CD4-positive, alpha-beta T cell treated with Interleukin-15 for 1 hour (primary cell): Measurements from ENCODE around the gene DNAJC30.
A peak's percentile ranks its signal among the peaks of the same experiment; 100 is the strongest.

Experiments used
- DNase-seq: peaks from one replicate; pipeline ENCODE4 v3.0.0-alpha.2; 2020

The DNAJC30 gene

DNA sequence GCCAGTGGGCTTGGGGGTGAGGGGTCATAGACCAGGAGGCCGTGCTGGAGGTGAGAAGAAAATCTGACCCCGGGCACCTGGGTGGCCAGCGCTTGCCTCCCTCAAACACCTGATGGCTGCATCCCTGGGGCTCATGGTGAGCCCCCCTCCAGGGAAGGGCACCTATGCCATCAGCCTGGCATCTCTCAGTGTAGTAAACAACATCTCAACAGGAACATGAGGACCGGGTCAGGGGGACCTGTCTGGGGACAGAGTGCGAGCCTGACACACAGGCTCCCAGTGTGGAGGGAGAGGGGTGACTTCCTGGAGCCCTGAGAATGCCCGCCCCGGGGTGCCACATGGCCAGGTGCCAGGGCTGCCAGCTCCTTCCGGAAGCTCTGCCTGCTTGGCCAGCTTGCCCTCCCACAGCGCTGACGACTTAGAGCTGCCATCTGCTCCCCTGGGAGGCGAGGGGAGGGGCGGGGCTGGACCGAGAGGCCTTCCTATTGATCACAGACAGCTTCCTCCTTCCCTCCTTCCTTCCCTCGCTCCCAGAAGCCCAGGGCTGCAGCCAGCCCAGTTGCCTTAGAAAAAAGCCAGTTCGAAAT, 23.9 kb upstream of the DNAJC30 start:
- DNase-seq = peak; percentile 46

DNA sequence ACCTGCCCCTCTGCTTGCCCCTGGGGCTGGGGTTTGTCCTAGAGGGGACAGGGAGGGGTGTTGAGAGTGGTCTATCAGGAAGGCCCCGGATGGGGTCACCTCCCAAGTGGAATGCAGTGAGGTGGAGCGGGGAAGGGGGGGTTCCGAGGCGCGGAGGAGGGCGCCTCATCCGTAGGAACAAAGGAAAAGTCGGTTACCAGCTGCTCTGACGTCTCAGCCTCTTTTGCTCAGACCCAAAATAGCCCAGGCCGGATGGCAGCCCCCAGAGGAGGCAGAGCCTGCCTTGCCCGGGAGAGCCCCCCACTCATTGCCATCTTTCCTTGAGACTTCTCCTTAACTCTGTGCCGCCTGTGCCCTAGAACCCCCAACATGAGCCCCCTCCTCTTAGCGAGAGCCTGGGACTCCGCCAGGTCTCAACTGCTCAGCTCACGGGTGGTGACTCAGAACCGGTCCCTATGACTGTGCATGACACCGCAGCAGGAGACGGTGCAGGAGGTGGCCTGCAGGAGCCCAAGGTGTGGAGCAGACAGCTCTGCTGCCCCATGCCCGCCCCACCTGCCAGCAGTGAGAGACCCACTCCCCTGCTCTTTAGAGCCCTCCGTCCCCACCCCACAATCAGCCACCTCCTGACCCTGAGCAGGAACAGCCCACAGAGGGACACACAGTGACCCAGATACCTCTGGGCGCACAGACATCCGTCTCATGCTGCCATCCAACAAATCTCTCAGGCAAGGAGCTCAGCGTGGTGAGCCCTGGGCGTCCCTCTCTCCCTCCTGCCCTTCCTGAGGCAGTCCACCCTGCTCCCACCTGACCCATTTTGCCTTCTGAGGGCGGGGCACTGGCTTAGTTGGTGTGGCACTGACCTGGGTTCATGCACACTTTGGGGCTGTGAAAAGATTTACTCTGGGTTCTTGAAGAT, 23.1 kb upstream of the DNAJC30 start:
- no peak for DNase-seq

DNA sequence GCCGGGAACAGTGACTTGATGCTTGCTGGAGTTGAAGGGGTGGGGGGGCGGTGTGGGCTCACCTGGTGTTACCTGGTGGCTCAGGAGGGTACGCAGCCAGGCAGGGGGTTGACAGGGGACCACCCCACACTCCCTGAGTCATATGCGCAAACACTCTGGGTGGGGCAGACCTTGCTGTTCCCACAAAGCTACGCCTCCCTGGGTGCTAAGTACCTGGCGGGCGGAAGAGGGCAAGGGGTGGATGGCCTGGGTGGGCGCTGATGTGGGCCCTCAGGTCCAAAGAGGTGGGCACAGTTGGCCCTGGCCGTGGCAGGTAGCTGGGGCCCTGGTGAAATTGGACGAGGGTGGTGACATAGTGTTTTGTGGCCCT, 22.3 kb upstream of the DNAJC30 start:
- DNase-seq = no peak

DNA sequence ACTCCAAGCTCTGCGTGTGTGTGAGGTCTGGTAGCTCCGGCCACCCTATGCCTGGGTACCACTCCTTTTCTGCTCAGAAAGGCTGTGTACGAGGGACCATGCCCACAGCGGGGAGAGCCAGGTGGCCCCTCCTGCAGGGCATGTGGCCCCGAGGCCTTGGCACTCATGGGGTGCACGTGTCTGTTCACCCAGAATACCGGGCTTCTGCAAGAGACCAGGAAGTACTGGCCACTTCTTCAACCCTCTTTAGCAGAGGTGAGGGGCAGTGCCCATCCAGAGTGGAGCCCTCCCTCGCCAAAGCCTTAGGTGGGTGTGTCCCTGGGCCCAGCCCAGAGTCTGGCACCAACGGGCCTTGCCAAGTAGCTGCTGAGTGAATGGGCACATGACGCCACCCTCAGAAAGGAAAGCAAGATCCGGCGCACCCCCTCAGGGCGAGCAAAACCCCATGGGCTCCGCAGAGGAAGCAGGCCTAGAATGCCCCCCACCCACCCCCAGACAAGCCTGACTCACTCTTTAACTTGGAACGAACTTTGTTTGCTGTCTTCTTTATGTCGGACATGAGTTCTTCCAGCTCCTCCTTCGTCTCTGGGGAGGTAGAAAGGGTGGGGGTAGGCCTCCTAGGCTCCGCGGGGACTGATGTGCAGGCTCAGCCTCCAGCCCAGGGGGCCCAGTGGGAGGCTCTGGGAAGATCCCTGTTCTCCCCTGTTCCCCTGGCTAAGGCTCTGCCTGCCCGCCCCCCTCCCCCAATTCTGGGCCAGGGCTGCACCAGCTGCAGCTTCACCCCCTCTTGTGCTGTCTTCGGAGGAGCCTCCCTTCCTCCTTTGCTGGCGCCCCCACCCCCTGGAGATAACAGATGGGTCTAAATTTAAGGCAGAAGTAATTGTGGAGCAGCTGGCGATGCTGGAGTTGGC, 21.6 kb upstream of the DNAJC30 start:
- no peak for DNase-seq

DNA sequence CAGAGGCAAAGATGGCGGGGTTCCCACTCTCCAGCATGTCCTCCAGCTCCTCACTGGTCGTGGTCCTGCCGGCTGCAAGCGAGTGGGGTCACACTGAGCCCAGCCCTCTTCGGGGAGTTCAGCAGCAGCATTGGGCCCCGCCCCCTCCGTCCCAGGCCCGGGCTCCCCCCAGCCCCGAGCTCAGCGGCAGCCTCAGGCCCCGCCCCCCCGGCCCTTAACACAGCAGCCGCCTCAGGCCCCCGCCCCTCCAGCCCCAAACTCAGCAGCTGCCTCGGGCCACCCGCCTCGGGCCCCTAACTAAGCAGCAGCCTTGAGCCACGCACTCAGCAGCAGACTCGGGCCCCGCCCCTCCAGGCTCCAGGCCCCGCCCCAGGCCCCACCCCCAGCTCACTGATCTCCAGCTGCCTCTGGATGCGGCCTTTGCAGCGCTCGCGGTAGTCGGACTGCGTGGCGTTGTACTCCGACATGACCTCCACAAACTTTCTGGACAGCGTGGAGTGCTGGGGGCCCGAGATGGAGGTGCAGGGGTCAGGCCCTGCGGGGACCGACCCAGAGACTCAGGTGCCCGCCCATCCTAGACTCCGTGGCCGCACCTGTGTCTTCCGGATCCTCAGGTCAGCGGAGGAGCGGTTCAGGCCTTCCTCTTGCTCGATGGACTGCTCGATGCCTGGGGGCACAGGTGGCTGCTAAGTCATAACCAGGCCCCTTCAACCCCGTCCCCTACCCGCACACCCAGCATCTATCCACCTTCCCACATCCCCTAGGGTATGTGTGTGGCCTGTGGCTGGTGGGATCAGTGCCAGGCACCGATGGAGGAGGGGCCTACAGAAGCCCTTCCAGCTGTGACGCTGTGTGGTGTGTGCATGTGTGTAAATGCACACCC, 20.7 kb upstream of the DNAJC30 start:
- peak; percentile 38 for DNase-seq

DNA sequence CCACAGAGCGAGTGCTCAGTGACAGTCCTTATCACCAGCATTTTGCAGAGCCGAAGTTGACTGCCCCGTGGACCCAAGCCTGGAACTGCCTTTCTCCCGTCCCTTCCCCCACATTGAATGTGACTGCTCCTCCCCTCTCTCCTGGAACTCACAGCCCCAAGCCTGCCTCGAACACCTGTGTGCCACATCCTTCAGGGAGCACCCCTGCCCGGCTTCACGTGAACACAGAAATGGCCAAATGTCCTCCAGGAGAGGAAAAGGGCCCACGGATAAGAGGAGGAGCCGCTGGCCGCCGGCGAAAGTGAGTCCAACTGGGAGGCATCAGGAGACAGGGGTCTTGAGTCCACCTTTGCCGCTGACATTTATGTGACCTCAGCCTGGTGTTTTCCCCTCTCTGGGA, 20.0 kb upstream of the DNAJC30 start:
- DNase-seq = no peak

DNA sequence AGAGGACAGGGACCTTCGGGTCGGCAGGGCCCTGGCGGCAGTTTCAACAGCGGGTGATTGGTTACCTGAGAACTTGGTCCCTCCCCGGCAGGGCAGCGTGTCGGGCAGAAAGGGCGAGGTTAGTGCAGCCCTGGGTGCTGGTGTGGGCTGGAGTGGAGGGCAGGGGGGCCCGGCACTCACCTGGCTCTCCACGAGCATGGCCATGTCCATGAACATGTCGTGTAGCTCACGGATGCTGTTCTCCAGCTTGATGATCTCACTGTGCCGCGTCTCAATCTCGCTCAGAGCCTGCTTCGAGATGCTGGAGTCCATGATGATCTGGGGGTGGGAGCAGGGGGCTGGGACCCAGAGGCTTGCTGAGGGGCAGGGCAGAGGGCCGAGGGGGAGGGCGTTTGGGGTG, 19.4 kb upstream of the DNAJC30 start:
- DNase-seq = no peak

DNA sequence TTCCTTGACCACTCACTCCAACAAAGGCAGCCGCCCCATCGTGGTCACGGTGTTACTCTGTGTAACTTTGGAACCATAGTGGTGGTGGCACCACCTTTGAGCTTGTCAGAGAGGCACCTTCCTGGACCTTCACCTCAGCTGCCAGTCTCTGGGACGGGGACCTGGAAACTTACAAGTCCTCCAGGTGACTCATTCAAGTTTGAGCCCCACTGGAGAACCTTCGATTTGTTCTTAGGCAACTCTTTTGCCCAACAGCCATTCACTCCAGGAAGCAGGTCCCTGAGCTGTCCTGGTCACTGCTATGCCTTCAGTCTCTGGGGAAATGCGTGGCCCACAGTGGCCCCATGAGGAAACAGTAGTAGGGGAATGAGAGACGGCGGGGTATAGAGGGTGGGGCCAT, 19.0 kb upstream of the DNAJC30 start:
- no peak for DNase-seq

DNA sequence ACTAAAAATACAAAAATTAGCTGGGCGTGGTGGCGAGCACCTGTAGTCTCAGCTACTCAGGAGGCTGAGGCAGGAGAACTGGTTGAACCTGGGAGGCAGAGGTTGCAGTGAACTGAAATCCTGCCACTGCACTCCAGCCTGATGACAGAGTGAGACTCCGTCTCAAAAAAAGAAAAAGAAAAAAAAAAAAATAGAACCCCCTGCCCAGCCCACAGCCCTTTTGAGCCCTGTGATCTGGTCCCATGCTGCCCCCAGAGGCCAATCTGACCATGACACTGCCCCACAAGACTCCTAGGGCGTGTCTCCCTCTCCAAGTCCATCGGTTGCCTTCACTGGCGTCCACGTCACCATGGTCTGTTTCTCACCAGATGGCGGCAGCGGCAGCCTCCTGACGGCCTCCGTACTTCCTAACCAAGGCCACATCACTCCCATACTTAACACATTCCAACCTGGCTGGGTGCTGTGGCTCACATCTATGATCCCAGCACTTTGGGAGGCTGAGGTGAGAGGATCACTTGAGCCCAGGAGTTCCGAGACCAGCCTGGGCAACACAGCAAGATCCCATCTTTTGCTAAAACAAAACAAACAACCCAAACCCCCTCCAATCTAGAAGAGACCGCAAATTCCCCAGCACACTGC, 18.2 kb upstream of the DNAJC30 start:
- DNase-seq = peak; percentile 32

DNA sequence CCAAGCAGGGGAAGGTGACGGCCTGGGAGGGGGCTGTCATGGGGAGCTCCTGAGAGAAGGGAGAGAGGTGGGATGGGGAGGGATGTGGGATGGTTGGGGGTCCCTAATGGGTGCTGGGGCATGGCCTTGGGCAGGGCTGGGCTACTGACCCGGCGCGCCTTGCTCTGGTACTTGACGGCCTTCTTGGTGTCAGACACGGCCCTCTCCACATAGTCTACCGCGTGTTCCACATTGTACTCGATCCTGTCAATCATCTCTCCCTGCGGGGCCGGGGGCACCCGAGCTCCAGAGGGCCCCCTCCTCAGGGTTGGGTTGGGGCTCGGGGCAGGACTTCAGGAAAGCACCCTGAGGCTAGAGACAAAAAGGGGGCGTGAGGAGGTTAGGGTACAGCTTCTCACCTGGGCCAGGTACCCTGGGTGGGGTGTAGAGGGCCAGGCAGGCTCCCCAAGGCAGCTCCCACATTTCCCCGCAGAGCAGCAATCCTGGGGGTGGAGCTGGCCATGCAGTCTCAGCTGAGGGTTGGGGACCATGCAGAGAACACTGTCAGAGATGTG, 17.4 kb upstream of the DNAJC30 start:
- no peak for DNase-seq

DNA sequence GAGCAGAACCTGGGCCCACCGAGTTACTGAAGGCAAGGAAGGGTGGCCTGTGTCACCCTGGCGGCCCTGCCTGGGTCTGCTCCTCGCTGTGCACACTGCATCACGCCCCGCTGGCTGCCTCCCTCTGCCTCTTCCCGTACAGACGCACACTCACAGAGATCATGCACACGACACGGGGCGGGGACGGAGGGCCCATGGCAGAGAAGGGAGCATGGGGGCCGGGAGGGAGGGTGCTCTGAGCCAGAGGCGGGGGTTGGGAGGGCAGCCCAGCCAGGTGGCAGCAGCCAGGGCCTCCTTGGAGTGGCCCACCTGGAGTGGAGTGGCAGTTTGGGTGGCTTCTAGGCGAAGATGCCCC, 16.8 kb upstream of the DNAJC30 start:
- no peak for DNase-seq

DNA sequence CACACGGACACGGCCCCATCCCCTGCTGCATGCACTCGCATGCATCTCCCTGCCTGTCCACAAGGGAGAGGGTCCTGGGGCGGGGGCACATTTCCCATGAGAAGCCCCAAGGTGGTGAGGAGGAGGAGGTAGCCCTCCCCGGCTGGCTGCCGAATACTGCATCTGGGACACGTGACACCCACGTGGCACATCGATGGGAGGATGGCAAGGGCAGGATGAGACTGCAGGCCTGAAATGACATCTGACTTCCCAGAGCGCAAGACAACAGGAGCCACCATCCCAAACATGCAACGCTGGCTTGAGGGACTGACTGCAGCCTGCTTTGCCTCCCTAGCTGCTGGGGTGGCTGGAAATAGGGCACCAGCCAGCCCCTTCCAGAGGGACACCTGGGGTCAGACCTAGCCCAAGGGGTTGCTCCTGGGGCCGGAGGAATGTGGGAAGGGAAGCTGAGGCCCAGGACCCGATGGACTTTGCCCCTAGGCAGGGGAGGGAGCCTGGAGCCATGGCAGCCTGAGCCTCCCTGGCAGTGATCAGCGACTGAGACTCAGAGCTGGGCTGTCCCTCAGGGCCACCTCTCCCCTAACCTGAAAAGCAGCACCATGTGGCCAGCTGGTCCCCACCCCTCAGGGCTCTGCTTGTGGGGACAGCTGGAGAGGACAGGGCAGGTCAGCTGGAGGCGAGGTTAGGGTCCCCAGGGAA, 16.3 kb upstream of the DNAJC30 start:
- DNase-seq = peak; percentile 12

DNA sequence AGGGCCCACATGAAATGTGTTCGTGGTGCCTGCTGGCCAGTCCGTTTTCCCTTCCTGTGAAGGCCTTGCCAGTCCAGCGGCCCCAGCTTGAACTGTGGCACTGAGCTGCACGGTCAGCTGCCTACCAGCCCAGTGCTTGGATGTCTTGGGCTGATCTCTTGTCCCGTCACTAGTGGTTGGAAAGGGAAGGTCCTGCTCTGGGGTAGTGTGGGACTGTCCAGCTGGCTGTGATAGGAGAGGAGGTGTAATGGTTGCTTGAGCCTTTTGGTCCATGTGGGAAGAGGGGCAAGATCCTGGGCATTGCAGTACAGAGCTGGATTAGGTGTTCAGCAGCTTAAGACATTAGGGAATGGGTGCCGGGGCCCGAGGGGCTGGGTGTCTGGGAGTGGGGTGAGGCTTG, 15.2 kb upstream of the DNAJC30 start:
- peak; percentile 11 for DNase-seq

DNA sequence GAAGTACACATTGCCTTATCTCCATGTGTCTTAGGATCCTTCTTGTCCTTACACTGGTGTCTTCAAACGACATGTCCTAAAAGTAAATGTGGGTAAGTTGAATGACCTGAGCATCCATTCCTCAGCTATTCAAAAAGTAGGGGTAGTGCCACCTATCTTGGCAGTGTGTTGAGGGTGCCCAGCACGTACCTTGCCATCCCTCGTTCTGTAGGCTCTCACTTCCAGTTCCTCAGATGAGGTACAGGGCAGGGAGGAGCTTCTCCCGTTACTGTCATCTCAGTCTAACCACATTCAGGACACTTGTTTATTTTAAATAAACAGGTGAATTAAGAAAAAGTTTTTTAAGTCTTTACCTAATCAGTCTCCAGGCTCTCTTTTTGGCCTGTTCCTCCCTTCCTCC, 13.1 kb upstream of the DNAJC30 start:
- no peak for DNase-seq

DNA sequence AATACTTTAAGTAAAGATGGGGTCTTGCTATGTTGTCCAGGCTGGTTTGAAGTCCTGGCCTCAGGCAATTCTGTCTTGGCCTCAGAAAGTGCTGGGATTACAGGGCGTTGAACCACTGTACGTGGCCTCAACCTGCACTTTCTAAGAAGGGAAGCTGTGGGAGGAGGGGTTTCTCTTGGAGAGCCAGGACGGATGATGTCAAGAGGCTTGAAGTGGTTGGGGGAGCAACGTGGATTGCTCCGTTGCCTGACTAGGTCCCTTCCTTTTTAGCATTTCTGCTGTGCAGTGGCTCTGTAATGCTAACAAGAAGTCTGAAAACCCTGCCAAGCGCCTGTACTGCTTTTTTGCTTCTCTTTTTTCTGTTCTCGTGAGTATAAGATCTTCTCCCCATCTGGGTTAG, 7.4 kb upstream of the DNAJC30 start:
- no peak for DNase-seq

DNA sequence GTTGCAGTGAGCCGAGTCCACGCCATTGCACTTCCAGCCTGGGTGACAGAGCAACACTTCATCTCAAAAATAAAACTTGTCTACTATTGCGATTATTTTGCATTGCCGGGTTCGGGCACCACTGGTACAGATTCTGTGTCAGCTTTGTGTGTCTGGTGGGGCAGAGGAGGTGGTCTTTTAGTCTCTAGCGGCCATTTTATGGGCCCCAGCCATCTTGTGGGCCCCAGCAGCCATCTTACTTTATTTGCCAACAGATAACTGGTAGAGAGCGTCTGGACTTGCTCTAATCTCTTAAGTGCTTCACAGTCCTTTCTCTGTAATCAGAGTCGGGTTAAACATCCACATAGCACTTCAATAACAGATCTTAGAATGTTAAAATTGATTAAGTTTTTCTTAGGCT, 5.0 kb upstream of the DNAJC30 start:
- no peak for DNase-seq

DNA sequence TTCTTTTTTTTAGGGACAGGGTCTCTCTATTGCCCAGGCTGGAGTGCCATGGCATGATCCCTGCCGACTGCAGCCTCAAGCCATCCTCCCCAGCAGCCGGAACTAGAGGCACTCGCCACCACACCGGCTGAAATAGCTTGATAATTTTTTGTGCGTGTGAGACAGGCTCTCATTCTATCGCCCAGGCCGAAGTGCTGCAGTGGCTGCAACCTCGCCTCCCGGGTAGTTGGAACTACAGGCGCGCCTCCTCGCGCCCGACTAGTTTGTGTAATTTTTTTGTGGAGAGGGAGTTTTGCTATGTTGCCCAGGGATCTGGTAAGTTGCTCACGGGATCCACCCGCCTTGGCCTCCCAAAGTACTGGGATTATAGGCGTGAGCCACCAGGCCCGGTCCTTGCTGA, 2.1 kb upstream of the DNAJC30 start:
- DNase-seq = no peak

DNA sequence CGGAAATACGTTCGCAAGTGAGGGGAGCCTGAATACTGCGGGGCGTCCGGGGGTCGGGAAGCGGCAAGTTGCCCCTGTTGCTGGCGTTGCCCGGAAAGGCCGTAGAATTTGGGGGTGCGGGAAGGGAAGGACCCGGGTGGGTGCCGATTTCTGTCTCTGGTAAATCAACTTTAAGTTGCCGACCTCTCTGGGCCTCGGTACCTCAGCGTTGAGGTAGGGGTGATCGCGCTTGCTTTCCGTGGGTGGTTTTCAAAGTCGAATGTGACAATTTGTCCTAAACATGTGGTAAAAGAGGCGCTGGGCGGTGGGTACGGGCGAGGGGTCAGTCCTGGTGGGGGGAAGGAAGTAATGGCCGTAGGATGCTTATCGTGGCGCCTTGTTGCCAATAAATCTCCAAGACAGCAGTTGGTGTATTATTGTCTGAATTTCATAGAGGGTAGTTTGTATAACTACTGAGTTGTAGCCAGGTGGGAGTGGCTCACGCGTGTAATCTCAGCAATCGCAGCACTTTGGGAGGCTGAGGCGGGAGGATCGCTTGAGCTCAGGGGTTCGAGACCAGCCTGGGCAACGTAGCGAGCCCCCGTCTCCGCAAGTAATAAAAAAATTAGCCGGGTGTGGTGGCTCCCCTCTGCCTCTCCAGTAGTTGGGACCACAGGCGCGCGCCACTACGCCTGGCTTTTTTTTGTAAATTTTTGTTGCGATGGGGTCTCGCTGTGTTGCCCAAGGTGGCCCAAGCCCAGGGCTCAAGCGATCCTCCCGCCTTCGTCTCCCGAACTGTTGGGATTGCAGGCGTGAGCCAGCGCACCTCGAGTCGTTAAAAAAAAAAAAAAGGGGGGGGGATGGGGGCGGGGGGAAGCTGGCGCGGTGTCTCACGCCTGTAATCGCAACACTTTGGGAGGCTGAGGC, 788 bp upstream of the DNAJC30 start:
- no peak for DNase-seq

DNA sequence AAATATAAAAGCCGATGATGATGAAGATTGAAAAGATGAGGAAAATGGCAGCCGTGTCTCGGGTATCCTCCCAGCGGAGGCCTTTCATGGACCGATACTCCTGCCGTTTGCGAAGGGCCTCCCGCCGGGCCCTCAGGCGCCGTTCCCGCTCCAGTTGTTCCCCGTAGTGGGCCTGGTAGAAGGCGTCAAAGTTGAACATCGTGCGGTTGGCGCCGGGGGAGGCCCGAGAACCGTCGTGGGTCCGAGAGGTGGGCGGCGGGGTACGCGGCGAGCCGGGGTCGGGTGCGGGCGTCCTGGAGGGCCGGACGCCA, 553 bp downstream of the DNAJC30 start:
- no peak for DNase-seq

DNA sequence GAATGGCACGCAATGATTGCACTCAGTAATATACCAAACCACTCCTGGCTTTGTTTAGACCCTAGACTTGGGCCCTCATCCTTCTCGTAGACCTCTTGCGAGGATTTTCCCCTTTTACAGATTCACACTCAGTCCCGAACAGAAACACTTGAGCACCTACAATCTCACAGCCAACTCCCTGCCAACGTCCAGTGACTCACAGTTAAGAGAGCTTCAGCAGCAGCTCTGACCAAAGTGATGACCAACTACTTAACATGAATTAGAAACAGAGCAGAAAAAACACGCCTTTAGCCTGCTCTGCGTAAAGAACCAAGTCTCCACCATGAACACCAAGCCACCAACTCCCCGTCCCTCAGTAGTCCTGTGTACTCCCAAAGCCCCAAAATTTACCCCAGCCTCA, 2.2 kb downstream of the DNAJC30 start:
- DNase-seq = no peak
